Transverse colon (tissue), 4 donors: Measurements from ENCODE around the gene FSTL5. TPM values are rescaled to one million over a fixed set of nuclear protein-coding genes. Genes with fewer than 3 reads are reported as not detected.

ENCODE experiments used
- DNase-seq: peaks from one replicate; pipeline ENCODE4 v3.0.0-alpha.2; 2019
- H3K27ac ChIP-seq, 4 donors: fragments of 200-600 bp; sonication (generic); 2 replicates each; pipeline ENCODE4 v1.5.1; 2016 to 2018; ENCODE audit warnings: inconsistent platforms in 4 of 4
- H3K27me3 ChIP-seq: fragments of 200-600 bp; sonication (generic); 2 replicates; pipeline ENCODE4 v1.5.1; 2017; ENCODE audit warnings: inconsistent platforms
- H3K36me3 ChIP-seq, 4 donors: fragments of 200-600 bp; sonication (generic); 2 replicates each; pipeline ENCODE4 v1.5.1; 2017 to 2019; ENCODE audit warnings: inconsistent platforms in 4 of 4
- H3K4me1 ChIP-seq, 4 donors: fragments of 200-600 bp; sonication (generic); 2 replicates each; pipeline ENCODE4 v1.5.1; 2017 to 2020; ENCODE audit warnings: inconsistent platforms in 4 of 4
- H3K4me3 ChIP-seq, 4 donors: fragments of 200-600 bp; sonication (generic); 1 replicate in 1 of 4; 2 replicates in 3 of 4; pipeline versions ENCODE4 v1.5.1 to v1.6.1; 2017 to 2019; ENCODE audit warnings: inconsistent platforms in 4 of 4
- H3K9me3 ChIP-seq, 2 donors: fragments of 200-600 bp; sonication (generic); 2 replicates each; pipeline ENCODE4 v1.5.1; 2017 to 2019; ENCODE audit warnings: inconsistent platforms in 2 of 2
- CTCF ChIP-seq, 5 experiments: fragments of 200-600 bp in 3 of 5; fragments of 450-650 bp in 2 of 5; sonication (generic) in 3 of 5; IDR thresholded peaks; 1 replicate in 2 of 5; 2 replicates in 3 of 5; pipeline ENCODE4 v1.5.1; 2016 to 2017; ENCODE audit warnings: antibody characterized with exemption in 5 of 5, inconsistent platforms in 3 of 5, mild to moderate bottlenecking in 2 of 5, moderate library complexity in 1 of 5
- EP300 ChIP-seq: sonication (generic); formaldehyde crosslinking; IDR thresholded peaks from one replicate; pipeline ENCODE4 v1.6.1; 2017; ENCODE audit warnings: antibody characterized with exemption, low read depth
- POLR2A ChIP-seq: fragments of 450-650 bp; IDR thresholded peaks from one replicate; pipeline ENCODE4 v1.6.1; 2016; ENCODE audit warnings: antibody characterized with exemption, mild to moderate bottlenecking, moderate library complexity
- POLR2AphosphoS5 ChIP-seq, 3 donors: sonication (generic); formaldehyde crosslinking; IDR thresholded peaks; one replicate each; pipeline ENCODE4 v1.6.1; 2016; ENCODE audit warnings: antibody characterized with exemption in 3 of 3
- WGBS, 2 donors: methylation state at CpG; one replicate each; pipeline ENCODE4 v1.1.5; 2018; ENCODE audit warnings: low coverage in 1 of 2; 5-methylcytosine and 5-hydroxymethylcytosine counted together
- in situ Hi-C, 4 donors: fragments of 200-750 bp; cut with MboI; loops; one replicate each; pipeline versions ENCODE4 v1.15.0 to v1.15.1; 2017; ENCODE audit warnings: low sequenced_read_pairs in 3 of 4, low pct_ligation_motif_present in 1 of 4, low pct_unique_long_range_greater_than_20kb in 1 of 4
- intact Hi-C: fragments of 100-400 bp; cut with DNase I; formaldehyde crosslinking; loops from one replicate; pipeline ENCODE4 v1.15.1; 2023; ENCODE audit warnings: low total_unique reads
- total RNA-seq, 4 donors: library from RNA; depleted of rRNA; stranded (reverse); fragments of >200 nt; gene quantifications; one replicate each; pipeline ENCODE4 v1.1.0, GENCODE V29; 2016

Gene FSTL5
- total RNA-seq, 4 donors from 2014 or later: 0.14 to 0.16 TPM; not detected in 2

DNA sequence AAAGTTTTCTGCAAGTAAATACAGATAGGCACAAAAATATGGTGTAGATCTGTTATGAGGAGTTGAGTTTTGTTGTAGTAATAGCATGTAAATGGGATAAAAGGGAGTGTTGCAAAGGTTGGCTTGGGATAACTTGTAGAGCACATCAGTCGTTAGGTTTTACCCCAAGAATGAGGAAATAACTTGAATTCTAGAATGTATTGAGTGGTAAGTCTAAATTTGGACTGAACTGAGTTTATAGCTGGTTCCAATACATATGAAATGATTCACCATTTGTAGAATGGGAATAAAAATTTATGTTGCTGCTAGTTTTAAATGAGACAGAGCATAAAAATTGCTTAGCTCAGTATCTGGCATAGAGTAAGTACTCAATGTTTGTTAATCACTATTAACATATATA lies 719.2 kb downstream of the FSTL5 start:
- WGBS, 2 donors: 42 to 64% methylated on average over 1 of the region's 1 CpG
- DNase-seq: no peak
- H3K4me3 ChIP-seq: no peak overlapping the region

GRCh38 chr4:161442921-161443320 lies 720.9 kb downstream of the FSTL5 start:
- no peak overlapping the region for H3K4me3 ChIP-seq
- no peaks in the 10 kb centered on the region for H3K9me3 ChIP-seq
- no peak for DNase-seq
- H3K4me1 ChIP-seq: no peaks in the 10 kb centered on the region
- no peak for TF ChIP-seq EP300
- no peak for TF ChIP-seq CTCF (IDR thresholded peaks at IDR 0.05)
- no peak for TF ChIP-seq POLR2A
- no peak for TF ChIP-seq POLR2AphosphoS5 (IDR thresholded peaks at IDR 0.05)
- intact Hi-C loops: no loop called here
- H3K36me3 ChIP-seq: no peaks in the 10 kb centered on the region
- H3K27me3 ChIP-seq: no peaks in the 10 kb centered on the region
- in situ Hi-C loops: no loop called here
- no peak overlapping the region for H3K27ac ChIP-seq
- 85 to 100% methylated on average over 1 of the region's 1 CpG for WGBS, 2 donors

More for the DNA sequence above, 719.2 kb downstream of the FSTL5 start:
- Histone ChIP-seq H3K27me3 (no peaks in the 10 kb centered on the region), H3K9me3 (no peaks in the 10 kb centered on the region), H3K27ac (no peak overlapping the region), H3K4me1 (no peaks in the 10 kb centered on the region), H3K36me3 (no peaks in the 10 kb centered on the region)
- intact Hi-C loops (no loop called here), in situ Hi-C loops (no loop called here)
- TF ChIP-seq POLR2A (no peak), EP300 (no peak), CTCF (IDR thresholded peaks at IDR 0.05) (no peak), POLR2AphosphoS5 (IDR thresholded peaks at IDR 0.05) (no peak)

DNA sequence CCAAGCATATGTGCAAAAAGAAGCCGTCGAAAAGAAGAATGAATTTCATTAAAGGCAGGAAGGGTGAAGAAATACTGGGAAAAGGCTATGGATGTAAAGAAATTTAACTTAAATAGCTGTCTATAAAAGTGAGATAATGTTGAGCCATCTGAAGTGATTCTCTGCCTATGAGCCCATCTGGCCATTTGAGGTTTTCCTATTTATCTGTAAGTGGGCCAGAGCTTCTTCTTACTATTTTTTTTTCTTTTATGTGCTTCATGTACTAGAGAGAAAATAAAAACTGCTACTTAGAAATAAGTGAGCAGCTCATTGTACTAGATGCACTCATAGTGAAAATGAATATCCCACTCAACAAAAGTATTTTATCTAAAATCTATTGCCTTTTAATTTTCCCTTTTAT lies 725.7 kb downstream of the FSTL5 start:
- 92 to 100% methylated on average over 2 of the region's 2 CpGs for WGBS, 2 donors
- in situ Hi-C loops: no loop called here

GRCh38 chr4:161428180-161428965 lies 735.4 kb downstream of the FSTL5 start:
- in situ Hi-C loops: no loop called here
- intact Hi-C loops: no loop called here
- no peak for TF ChIP-seq EP300
- TF ChIP-seq CTCF (IDR thresholded peaks at IDR 0.05): no peak
- TF ChIP-seq POLR2A: no peak
- TF ChIP-seq POLR2AphosphoS5 (IDR thresholded peaks at IDR 0.05): no peak
- Histone ChIP-seq H3K27ac (no peak overlapping the region), H3K27me3 (no peaks in the 10 kb centered on the region), H3K9me3 (no peaks in the 10 kb centered on the region), H3K4me1 (no peaks in the 10 kb centered on the region), H3K36me3 (no peaks in the 10 kb centered on the region), H3K4me3 (no peak overlapping the region)
- no peak for DNase-seq
- 73 to 79% methylated on average over 5 to 13 of the region's 13 CpGs for WGBS, 2 donors

More for the DNA sequence above, 725.7 kb downstream of the FSTL5 start:
- intact Hi-C loops: no loop called here
- no peak for TF ChIP-seq CTCF (IDR thresholded peaks at IDR 0.05)
- no peak for TF ChIP-seq POLR2AphosphoS5 (IDR thresholded peaks at IDR 0.05)
- no peak for TF ChIP-seq EP300
- no peak for TF ChIP-seq POLR2A
- Histone ChIP-seq H3K27me3 (no peaks in the 10 kb centered on the region), H3K4me1 (no peaks in the 10 kb centered on the region), H3K27ac (no peak overlapping the region), H3K9me3 (no peaks in the 10 kb centered on the region), H3K4me3 (no peak overlapping the region), H3K36me3 (no peaks in the 10 kb centered on the region)
- no peak for DNase-seq
